ENCODE data around the gene MTRF1L.

MTRF1L gene

GRCh38 chr6:153002613-153003365 is at the start of gene MTRF1L:
MTRF1L (minus strand) TSS chr6:153002709; CDS start chr6:153002685, 24 bp downstream.
- DNase-seq, result peak; percentile 94

- DNase-seq, result no peak
These were observed 49.3 kb upstream of the MTRF1L start for GRCh38 chr6:153051801-153052200.

GRCh38 chr6:153048631-153049030 is 46.1 kb upstream of the MTRF1L start:
- DNase-seq, result no peak

- DNase-seq, result no peak
These were observed 44.9 kb upstream of the MTRF1L start for GRCh38 chr6:153047386-153047785.

GRCh38 chr6:153045271-153045670 is 42.8 kb upstream of the MTRF1L start:
- DNase-seq, result no peak

- DNase-seq, result no peak
These were observed 41.8 kb upstream of the MTRF1L start for GRCh38 chr6:153044295-153044694.

GRCh38 chr6:153043719-153044118 is 41.2 kb upstream of the MTRF1L start:
- DNase-seq, result no peak

- no peak for DNase-seq
These were observed 36.0 kb upstream of the MTRF1L start for GRCh38 chr6:153038378-153039057.

- DNase-seq, result no peak
These were observed 31.6 kb upstream of the MTRF1L start for GRCh38 chr6:153034139-153034538.

- no peak for DNase-seq
These were observed 29.9 kb upstream of the MTRF1L start for GRCh38 chr6:153032255-153032882.

- DNase-seq, result no peak
These were observed 28.9 kb upstream of the MTRF1L start for GRCh38 chr6:153031335-153031955.

- DNase-seq, result no peak
These were observed 26.5 kb upstream of the MTRF1L start for GRCh38 chr6:153028963-153029362.

- no peak for DNase-seq
These were observed 25.8 kb upstream of the MTRF1L start for GRCh38 chr6:153028286-153028685.

GRCh38 chr6:153027480-153027879 is 25.0 kb upstream of the MTRF1L start:
- no peak for DNase-seq

GRCh38 chr6:153024709-153025017 is 22.2 kb upstream of the MTRF1L start:
- DNase-seq, result no peak

- peak; percentile 44 for DNase-seq
These were observed 21.6 kb upstream of the MTRF1L start for GRCh38 chr6:153023977-153024708.

GRCh38 chr6:153018355-153018754 is 15.8 kb upstream of the MTRF1L start:
- DNase-seq, result no peak

- DNase-seq, result no peak
These were observed 14.3 kb upstream of the MTRF1L start for GRCh38 chr6:153016846-153017245.

- DNase-seq, result no peak
These were observed 12.7 kb upstream of the MTRF1L start for GRCh38 chr6:153015094-153015640.

GRCh38 chr6:153013438-153013837 is 10.9 kb upstream of the MTRF1L start:
- DNase-seq, result no peak

GRCh38 chr6:153012856-153013255 is 10.3 kb upstream of the MTRF1L start:
- DNase-seq, result no peak

- DNase-seq, result peak; percentile 46
These were observed 819 bp upstream of the MTRF1L start for GRCh38 chr6:153003366-153003690.

All from right forelimb (tissue), 1 donor.